Fibroblast of upper back skin (primary cell): ENCODE data around the gene TP53AIP1.

Experiments used
- DNase-seq: peaks from one replicate; pipeline ENCODE4 v3.0.0-alpha.2; 2013

The TP53AIP1 gene

GRCh38 chr11:128941573-128942271, 949 bp downstream of the TP53AIP1 start:
- DNase-seq: no peak

GRCh38 chr11:128941110-128941509, 1.6 kb downstream of the TP53AIP1 start:
- no peak for DNase-seq

- DNase-seq: no peak
These were observed 2.1 kb downstream of the TP53AIP1 start for GRCh38 chr11:128940603-128941002.

GRCh38 chr11:128940156-128940555, 2.5 kb downstream of the TP53AIP1 start:
- DNase-seq: no peak

GRCh38 chr11:128939591-128939990, 3.1 kb downstream of the TP53AIP1 start:
- no peak for DNase-seq

- DNase-seq: no peak
These were observed 4.3 kb downstream of the TP53AIP1 start for GRCh38 chr11:128938156-128938885.

- DNase-seq: no peak
These were observed 5.2 kb downstream of the TP53AIP1 start for GRCh38 chr11:128937480-128937879.

GRCh38 chr11:128936606-128937251, 5.9 kb downstream of the TP53AIP1 start:
- no peak for DNase-seq

- DNase-seq: no peak
These were observed 7.7 kb downstream of the TP53AIP1 start for GRCh38 chr11:128934926-128935325.

GRCh38 chr11:128934351-128934750, 8.3 kb downstream of the TP53AIP1 start:
- DNase-seq: no peak

GRCh38 chr11:128933481-128934178, 9.0 kb downstream of the TP53AIP1 start:
- no peak for DNase-seq

GRCh38 chr11:128931668-128932067, 11.0 kb downstream of the TP53AIP1 start:
- no peak for DNase-seq

GRCh38 chr11:128931066-128931465, 11.6 kb downstream of the TP53AIP1 start:
- no peak for DNase-seq

GRCh38 chr11:128929991-128930390, 12.7 kb downstream of the TP53AIP1 start:
- DNase-seq: peak; percentile 72

- no peak for DNase-seq
These were observed 13.2 kb downstream of the TP53AIP1 start for GRCh38 chr11:128929468-128929867.

- no peak for DNase-seq
These were observed 14.3 kb downstream of the TP53AIP1 start for GRCh38 chr11:128928400-128928799.

GRCh38 chr11:128927683-128928336, 14.9 kb downstream of the TP53AIP1 start:
- DNase-seq: no peak

- no peak for DNase-seq
These were observed 15.6 kb downstream of the TP53AIP1 start for GRCh38 chr11:128927108-128927461.

- no peak for DNase-seq
These were observed 16.1 kb downstream of the TP53AIP1 start for GRCh38 chr11:128926437-128927107.

GRCh38 chr11:128926000-128926399, 16.7 kb downstream of the TP53AIP1 start:
- DNase-seq: no peak

- DNase-seq: no peak
These were observed 17.4 kb downstream of the TP53AIP1 start for GRCh38 chr11:128925250-128925600.

- DNase-seq: no peak
These were observed 18.0 kb downstream of the TP53AIP1 start for GRCh38 chr11:128924510-128925249.
